Limb (tissue), 2 donors: Measurements from ENCODE around the gene TOP2A.

ENCODE experiments used
- DNase-seq, 2 donors: peaks; one replicate each; pipeline ENCODE4 v3.0.0-alpha.2; 2016; ENCODE audit errors: extremely low spot score in 2 of 2

The TOP2A gene

GRCh38 chr17:40361063-40361924, 56.4 kb downstream of the TOP2A start:
- DNase-seq = no peak

GRCh38 chr17:40360091-40360490, 57.6 kb downstream of the TOP2A start:
- no peak for DNase-seq

- peak; percentile 90 to 94 for DNase-seq
Observed at GRCh38 chr17:40358323-40359038, 59.2 kb downstream of the TOP2A start.

DNA sequence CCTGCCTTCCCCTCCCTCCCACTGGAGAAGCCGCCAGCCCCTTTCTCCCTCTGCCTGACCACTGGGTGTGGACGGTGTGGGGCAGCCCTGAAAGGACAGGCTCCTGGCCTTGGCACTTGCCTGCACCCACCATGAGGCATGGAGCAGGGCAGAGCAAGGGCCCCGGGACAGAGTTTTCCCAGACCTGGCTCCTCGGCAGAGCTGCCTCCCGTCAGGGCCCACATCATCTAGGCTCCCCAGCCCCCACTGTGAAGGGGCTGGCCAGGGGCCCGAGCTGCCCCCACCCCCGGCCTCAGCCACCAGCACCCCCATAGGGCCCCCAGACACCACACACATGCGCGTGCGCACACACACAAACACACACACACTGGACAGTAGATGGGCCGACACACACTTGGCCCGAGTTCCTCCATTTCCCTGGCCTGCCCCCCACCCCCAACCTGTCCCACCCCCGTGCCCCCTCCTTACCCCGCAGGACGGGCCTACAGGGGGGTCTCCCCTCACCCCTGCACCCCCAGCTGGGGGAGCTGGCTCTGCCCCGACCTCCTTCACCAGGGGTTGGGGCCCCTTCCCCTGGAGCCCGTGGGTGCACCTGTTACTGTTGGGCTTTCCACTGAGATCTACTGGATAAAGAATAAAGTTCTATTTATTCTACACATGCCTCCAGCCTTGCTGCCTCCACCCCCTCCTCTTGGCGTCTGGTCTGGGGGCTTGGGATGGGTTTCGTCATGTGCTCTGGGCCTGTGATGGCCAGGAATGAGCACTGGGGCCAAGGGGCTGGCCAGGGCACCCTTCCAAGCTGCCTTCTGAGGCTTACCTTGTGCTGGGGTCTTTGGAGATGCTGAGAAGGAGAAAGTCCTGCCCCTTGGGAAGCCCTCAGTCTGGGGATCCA, 60.5 kb downstream of the TOP2A start:
- peak in 1 of 2 donors; percentile 49 for DNase-seq

- peak in 1 of 2 donors; percentile 57 for DNase-seq
Observed at GRCh38 chr17:40355804-40356758, 61.6 kb downstream of the TOP2A start.

DNA sequence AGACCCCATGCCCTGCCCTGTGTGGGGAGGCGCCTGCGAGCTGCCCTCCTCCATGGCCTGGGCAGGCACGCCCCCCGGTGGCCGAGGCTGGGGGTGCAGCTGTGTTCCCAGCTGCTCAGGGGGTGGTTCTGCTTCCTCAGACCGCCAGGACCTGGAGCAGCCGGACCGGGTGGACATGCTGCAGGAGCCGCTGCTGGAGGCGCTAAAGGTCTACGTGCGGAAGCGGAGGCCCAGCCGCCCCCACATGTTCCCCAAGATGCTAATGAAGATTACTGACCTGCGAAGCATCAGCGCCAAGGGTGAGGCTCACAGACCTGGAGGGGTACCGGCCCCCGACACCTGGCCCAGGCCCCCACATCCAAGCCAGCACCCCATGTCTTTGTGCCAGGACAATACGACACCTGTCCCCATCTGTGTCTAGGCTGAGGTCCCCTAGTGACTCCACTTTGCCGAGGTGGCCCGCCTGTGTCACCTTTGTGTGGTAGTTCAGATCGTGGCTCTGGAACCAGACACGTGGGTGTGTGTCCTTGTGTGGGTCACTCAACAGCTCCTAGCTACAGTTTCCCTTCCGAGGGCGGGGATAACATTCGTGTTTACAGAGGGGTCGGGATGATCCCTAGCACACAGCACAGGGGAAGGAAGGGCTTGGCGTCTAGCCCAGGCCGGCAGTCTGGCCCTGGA, 62.4 kb downstream of the TOP2A start:
- DNase-seq = peak in 1 of 2 donors; percentile 90

DNA sequence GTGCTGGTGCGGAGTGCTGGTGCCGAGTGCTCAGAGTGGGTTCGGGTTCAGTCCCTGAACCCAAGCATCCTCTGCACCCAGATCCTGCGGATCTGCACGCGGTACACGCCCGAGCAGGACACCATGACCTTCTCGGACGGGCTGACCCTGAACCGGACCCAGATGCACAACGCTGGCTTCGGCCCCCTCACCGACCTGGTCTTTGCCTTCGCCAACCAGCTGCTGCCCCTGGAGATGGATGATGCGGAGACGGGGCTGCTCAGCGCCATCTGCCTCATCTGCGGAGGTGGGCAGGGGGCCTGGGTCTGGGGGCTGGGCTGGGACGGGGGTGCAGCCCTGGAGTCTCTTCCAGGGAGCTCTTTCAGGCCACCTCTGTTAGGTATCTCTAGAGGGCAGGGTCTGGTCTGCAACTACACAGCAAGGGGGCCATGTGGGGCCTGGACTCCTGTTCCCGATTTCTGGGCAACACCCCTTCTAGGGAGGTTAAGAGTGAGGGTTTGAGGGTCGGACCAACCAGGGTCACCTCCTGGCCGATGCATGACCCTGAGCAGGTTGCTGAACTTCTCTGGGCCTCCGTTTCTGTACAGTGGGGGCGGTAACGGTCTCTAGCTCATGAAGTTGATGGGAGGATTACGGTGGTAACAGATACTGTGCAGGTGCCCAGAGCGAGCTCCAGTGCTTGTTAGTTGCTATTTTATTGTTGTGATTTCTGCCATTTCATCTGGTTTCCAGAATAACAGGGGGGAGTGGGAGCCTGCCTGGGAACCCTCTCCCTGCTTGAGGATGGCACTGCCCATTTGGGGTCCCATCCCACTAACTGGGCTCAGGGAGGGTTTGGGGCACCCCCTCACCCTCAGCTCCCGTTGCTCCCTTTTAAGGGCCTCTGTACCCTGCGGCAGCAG, 63.2 kb downstream of the TOP2A start:
- DNase-seq = no peak

DNA sequence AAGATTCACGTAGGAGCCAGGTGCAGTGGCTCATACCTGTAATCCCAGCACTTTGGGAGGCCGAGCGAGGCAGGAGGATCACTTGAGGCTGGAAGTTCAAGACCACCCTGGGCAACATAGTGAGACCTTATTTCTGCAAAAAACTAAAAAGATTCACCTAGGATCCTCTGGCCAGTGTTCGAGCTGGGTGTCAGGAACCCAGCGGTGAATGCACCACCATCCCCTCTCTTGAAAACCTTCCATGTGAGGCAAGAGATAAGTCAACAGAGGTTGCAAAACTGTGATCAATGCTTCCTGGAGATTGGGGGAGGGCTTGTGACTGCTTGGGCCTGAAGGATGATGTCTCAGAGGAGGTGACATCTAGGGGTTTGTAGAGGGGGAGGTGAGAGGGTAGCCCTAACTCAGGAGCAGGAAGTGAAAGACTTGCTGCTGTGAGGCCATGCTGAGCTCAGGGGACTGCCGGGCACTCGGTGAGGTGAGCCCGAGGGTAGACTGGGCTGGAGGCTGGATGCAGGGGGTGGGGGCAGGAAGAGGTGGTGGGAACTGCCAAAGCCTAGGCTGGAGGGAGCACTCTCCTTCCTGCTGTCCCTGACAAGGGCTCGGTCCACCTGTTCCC, 64.8 kb downstream of the TOP2A start:
- no peak for DNase-seq

GRCh38 chr17:40352237-40352778, 65.4 kb downstream of the TOP2A start:
- DNase-seq = no peak

GRCh38 chr17:40351359-40352236, 66.1 kb downstream of the TOP2A start:
- DNase-seq = no peak

DNA sequence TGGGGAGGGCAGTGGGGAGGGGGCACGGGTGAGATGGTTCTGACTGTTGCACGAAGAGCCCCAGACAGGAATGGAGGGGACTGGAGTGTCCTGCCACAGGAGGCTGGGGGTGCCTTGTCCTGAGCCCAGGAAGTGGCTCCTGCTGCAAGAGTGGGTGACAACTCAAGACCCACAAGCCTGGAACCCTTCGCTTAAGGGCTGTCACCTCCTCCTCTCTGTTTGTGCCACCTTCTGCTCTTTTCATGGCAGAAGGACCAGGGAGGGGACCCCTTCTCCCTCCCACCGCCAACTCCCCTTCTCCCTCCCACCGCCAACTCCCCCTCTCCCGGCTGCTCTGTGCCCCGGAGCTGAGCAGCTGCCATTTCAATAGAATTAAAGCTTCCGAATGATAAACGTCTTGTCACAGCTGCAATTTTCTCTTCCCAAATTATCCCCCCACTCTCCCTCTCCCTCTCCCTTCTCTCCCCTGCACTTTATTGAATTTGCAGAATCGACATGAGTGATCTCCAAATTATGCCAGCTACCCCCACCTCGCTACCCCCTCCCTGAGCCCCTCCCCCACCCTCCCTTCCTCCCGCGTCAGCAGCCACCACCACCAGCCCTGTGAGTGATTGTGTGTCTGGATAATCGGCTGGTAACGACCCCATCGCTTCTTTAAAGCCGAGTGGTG, 66.9 kb downstream of the TOP2A start:
- DNase-seq = peak; percentile 72 to 78

DNA sequence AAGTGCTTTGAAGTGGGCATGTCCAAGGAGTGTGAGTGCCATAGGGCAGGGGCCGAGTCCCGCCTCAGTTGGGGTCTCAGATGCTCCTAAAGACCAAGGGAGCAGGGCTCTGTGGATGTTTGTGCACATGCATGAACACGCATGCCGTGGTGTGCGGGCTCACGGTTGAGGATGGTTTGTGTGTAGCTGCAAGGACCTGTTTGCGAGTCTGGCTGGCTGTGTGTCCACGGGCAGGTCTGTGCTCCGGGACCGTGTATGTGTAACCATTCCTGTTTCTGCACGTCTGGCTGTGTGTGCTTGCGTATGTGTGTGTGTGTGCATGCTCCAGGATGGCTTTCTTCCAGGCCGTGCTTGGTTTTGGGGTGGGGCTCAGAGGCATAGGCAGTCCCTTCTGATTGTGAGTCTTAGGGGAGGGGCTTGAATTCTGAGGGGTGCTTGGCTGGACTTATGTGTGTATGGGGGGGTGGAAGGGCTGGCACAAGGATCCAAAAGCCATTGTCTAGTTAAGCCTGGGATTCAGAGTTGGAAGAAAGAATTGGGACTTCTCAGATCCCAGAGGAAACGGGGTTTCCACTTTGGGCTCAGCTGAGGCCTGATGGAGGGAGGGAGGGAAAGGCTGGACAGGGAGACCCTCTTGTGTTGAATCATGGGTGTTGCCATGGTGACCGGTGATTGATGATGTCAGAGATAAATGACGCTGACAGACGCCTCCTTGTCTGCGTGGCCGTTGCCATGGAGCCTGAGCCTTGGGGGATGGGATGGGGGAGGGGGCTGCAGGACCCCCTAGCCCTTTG, 67.6 kb downstream of the TOP2A start:
- peak; percentile 77 to 90 for DNase-seq

DNA sequence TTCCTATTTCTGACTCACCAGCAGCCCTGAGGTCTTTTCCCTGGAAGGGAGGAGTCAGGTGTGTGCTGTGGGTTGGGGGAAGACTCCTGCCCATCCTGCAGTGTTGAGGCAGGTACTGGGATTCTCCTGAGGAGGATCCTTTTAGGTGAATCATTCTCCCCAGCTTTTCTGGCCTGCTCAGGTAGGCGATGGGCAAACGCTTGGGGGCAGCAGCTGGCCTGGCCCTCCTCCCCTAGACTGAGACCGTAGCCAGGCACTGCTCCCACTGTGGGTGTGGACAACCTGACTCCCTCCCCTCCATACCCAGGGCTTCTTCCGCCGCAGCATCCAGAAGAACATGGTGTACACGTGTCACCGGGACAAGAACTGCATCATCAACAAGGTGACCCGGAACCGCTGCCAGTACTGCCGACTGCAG, 68.2 kb downstream of the TOP2A start:
- DNase-seq = no peak

DNA sequence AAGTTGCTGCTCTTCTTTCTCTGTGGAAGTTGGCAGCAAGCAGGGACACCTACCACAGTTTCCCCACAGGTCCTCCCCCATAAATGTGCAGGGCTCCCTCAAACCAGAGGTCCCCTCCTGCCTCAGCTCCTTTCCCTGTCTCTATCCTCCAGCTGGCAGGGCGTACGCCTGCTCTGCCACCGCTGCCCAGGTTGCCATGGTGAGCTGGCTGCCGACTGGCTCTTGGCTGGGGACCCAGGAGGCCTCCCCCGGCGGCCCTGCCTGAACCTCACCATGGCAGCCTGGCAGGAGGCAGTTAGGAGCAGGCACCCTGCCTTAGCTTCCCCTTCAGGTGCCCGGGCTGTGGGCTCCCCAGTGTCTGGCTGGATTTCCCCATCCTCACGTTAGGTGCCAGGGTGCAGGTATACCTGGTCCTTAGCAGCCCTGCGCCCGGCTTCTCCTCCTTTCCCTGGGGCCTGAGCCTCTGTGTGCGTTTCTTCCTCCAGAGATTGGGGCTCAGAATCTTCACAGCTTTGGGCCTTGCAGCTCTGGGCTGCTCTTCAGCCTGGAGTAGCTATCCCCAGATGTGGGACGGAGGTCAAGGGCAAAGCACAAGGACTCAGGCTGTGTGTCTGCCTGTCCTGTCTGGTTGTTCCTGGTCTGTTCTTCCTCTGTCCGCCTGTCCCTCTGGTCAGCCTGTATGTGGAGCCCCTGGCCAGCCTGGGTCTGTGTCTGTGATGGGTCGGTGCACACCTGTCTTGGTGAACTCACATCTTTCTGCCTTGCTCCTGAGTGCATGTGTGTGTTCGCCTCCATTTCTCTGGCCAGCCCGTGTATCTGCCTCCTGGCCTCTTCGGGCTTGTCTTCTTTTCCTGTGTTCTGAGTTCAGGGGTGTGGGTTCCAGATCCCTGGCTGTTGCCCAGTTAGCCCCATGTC, 68.9 kb downstream of the TOP2A start:
- peak in 1 of 2 donors; percentile 72 for DNase-seq

- no peak for DNase-seq
Observed at GRCh38 chr17:40348136-40348504, 69.6 kb downstream of the TOP2A start.
